Rectal smooth muscle tissue (tissue), 1 donor: ENCODE data around the gene SPECC1L.

Experiments
- H3K27ac ChIP-seq: one replicate; pipeline ENCODE4 v1.7.0; 2013; ENCODE audit warnings: low read depth, low read length, inconsistent platforms
- H3K27me3 ChIP-seq: one replicate; pipeline ENCODE4 v1.7.0; 2013; ENCODE audit warnings: low read length; ENCODE audit not compliant: control insufficient read depth, insufficient read depth
- H3K36me3 ChIP-seq: one replicate; pipeline ENCODE4 v1.7.0; 2013; ENCODE audit warnings: low read length; ENCODE audit not compliant: control insufficient read depth, insufficient read depth
- H3K4me1 ChIP-seq: one replicate; pipeline ENCODE4 v1.7.0; 2013; ENCODE audit warnings: low read length; ENCODE audit not compliant: control insufficient read depth, insufficient read depth
- H3K4me3 ChIP-seq: one replicate; pipeline ENCODE4 v1.7.0; 2013; ENCODE audit warnings: low read length
- H3K9ac ChIP-seq: one replicate; pipeline ENCODE4 v1.7.0; 2013; ENCODE audit warnings: low read length

The SPECC1L gene

DNA sequence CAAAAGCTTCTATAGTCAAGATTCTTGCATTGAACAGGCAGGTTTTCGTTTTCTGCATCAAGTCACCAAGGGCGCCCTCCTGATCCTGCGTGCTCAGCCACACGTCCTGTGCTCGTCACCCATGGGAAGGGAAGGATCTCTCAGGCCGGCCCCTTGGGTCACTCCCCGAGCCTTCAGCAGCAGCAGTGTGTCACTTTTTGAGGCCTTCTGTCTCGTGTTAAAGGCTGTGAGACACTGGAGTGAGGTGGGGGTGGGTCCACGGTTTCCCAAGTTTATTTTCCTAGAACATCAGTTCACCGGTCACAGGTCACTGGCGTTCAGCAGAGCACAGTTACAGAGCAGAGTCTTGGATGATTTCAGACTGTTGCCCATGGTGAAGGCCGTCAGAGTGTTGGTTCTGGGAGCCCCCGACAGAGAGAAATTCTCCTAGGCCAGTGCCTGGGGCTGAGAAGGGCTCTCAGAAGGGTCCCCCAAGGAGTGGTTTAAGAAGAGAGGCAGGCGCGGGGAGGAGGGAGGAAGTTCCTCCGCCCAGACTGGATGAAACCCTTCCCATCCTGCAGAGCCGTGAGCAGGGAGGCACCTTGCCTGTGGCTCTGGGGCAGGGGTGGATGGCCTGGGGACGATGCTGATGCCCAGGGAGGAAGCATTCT, 143.2 kb downstream of the SPECC1L start:
- no peak overlapping the region for H3K4me3 ChIP-seq
- H3K27ac ChIP-seq, result no peak overlapping the region
- H3K4me1 ChIP-seq, result no peaks in the 10 kb centered on the region
- H3K27me3 ChIP-seq, result no peaks in the 10 kb centered on the region
- peaks cover 12% of the 10 kb centered on the region for H3K36me3 ChIP-seq
- no peak overlapping the region for H3K9ac ChIP-seq

DNA sequence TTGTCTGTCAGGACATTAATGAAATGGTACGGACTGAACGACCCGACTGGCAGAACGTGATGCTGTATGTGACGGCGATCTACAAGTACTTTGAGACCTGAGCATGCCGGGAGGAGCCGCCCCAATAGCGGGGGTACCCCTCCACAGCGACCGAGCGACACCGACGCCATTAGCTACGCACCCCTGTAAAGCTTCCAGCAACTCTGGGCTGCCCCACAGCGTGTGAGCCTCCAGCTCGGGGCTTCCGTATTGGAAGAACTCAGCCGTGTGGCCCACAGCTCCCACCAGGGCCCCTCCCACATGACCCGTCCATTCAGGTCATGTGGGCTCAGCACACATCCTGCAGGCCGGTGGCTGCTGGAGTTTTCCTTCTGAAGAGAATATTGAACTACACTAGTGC, 143.9 kb downstream of the SPECC1L start:
- peaks cover 12% of the 10 kb centered on the region for H3K36me3 ChIP-seq
- no peak overlapping the region for H3K27ac ChIP-seq

GRCh38 chr22:24414984-24415945, 144.6 kb downstream of the SPECC1L start:
- Histone ChIP-seq H3K4me3 (no peak overlapping the region), H3K36me3 (peaks cover 12% of the 10 kb centered on the region), H3K4me1 (no peaks in the 10 kb centered on the region), H3K27me3 (no peaks in the 10 kb centered on the region), H3K9ac (no peak overlapping the region), H3K27ac (no peak overlapping the region)

More for the DNA sequence above, 143.9 kb downstream of the SPECC1L start:
- H3K4me1 ChIP-seq, result no peaks in the 10 kb centered on the region
- no peak overlapping the region for H3K9ac ChIP-seq
- H3K27me3 ChIP-seq, result no peaks in the 10 kb centered on the region
- H3K4me3 ChIP-seq, result no peak overlapping the region

DNA sequence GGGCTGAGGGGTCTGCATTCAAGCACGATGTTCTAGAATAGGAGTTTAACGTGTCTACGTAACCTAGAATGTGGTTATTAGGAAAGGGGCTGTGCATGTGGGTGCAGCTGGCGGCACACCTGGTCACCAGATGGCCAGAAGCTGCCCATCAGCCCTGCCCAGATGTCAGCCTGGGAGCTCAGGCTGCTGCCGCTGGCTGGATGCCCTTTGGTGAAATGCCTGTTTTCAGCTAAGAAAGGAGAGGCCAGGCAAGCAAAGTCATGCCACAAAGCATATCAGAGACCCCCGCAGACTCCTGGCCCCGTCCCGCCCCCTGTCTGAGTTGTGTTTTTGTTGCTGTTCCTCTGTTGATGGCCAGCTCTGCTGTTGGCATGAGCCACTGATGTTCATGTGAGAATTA, 145.5 kb downstream of the SPECC1L start:
- Histone ChIP-seq H3K27ac (no peak overlapping the region), H3K27me3 (peaks cover 3% of the 10 kb centered on the region), H3K9ac (no peak overlapping the region), H3K4me3 (no peak overlapping the region), H3K36me3 (peaks cover 12% of the 10 kb centered on the region), H3K4me1 (no peaks in the 10 kb centered on the region)

- H3K36me3 ChIP-seq, result peaks cover 12% of the 10 kb centered on the region
- H3K27me3 ChIP-seq, result peaks cover 3% of the 10 kb centered on the region
- H3K4me1 ChIP-seq, result no peaks in the 10 kb centered on the region
- H3K4me3 ChIP-seq, result no peak overlapping the region
- H3K27ac ChIP-seq, result no peak overlapping the region
- H3K9ac ChIP-seq, result no peak overlapping the region
Observed at GRCh38 chr22:24416611-24417010, 146.0 kb downstream of the SPECC1L start.

GRCh38 chr22:24417200-24417599, 146.6 kb downstream of the SPECC1L start:
- Histone ChIP-seq H3K9ac (no peak overlapping the region), H3K4me1 (no peaks in the 10 kb centered on the region), H3K4me3 (no peak overlapping the region), H3K36me3 (peaks cover 11% of the 10 kb centered on the region), H3K27me3 (peaks cover 3% of the 10 kb centered on the region), H3K27ac (no peak overlapping the region)

DNA sequence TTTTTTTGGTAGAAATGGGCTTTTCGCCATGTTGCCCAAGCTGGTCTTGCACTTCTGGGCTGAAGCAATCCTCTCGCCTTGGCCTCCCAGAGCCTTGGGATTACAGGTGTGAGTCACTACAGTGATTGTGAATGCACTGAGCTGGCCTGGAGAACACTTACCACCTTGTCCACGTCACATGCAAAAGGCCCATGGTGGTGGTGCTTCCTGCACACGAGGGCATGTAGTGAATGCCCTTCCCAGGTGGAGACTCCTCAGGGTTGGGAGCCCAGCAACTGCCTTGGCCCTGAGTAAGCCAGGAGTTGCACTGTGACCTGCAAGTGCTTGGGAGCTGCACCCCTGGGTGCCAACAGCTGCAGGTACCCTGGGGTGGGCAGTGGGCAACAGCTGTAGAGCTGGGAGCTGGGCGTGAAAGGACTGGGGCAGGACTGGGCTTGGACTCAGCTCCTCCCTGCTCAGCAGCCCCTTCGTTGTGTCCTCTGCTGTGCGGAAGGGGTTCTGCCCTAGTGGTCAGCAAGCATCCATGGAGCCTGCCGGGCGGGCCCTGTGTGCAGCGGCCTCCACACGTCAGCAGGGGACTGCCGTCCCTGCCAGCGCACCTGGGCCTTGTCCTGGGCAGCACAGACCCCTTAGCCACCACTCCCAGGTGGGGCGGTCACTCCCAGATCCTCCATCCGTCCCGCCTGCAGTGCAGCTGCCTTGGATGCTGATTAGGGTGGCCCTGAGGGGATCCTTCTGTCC, 147.4 kb downstream of the SPECC1L start:
- peaks cover 9% of the 10 kb centered on the region for H3K36me3 ChIP-seq
- H3K27ac ChIP-seq, result no peak overlapping the region
- no peak overlapping the region for H3K4me3 ChIP-seq
- H3K27me3 ChIP-seq, result peaks cover 3% of the 10 kb centered on the region
- no peaks in the 10 kb centered on the region for H3K4me1 ChIP-seq
- H3K9ac ChIP-seq, result no peak overlapping the region

- H3K4me3 ChIP-seq, result no peak overlapping the region
- H3K27me3 ChIP-seq, result peaks cover 3% of the 10 kb centered on the region
- no peak overlapping the region for H3K9ac ChIP-seq
- no peaks in the 10 kb centered on the region for H3K4me1 ChIP-seq
- peaks cover 9% of the 10 kb centered on the region for H3K36me3 ChIP-seq
- H3K27ac ChIP-seq, result no peak overlapping the region
Observed at GRCh38 chr22:24418786-24419474, 148.3 kb downstream of the SPECC1L start.

- no peaks in the 10 kb centered on the region for H3K4me1 ChIP-seq
- no peak overlapping the region for H3K27ac ChIP-seq
- peaks cover 9% of the 10 kb centered on the region for H3K36me3 ChIP-seq
Observed at GRCh38 chr22:24419475-24419850, 148.8 kb downstream of the SPECC1L start.

DNA sequence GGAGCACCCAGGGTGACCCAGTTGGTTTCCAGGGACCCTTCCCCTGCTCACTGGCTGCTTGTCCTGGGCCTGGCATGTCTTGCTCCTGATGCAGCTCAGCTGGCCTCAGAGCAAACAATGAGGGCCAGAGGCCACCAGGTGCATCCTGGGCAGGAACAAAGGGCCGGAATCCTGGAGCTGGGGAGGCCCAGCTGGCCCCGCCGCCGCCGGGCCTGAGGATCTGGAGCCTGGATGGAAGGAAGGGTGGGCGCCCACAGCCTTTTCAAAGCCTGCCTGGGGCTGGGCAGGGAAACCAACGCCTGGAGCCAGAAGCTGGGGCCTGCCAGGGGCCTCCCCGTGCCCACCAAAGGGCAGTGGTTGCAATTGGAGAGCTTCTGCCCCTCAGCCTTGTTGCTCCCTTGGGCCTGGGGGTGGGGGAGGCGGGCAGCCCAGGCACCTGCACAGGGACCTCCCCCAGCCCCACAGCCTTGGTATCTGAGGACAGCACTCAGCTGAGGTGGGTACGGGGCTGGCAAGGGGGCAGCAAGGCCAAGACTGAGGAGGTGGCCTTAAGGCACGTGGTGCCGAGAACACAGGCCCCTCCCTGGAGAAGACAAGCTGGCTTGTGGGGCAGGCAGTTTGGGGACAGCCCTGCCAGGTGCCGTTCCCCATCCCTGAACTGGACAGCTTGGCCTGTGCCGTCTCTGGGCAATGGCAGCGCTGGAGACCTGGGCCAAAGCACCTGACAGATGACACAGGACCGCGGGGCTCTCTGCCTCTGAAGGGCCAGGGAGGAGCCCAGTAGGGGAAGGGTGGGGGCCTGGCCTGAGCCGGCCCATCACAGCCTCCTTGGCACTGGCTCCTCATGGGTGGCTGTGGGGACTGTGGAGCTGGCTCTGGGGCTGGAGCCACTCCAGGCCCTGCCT, 149.7 kb downstream of the SPECC1L start:
- Histone ChIP-seq H3K27me3 (peaks cover 5% of the 10 kb centered on the region), H3K4me3 (no peak overlapping the region), H3K9ac (no peak overlapping the region), H3K27ac (no peak overlapping the region), H3K36me3 (peaks cover 4% of the 10 kb centered on the region), H3K4me1 (no peaks in the 10 kb centered on the region)

More at GRCh38 chr22:24419475-24419850, 148.8 kb downstream of the SPECC1L start:
- H3K4me3 ChIP-seq, result no peak overlapping the region
- no peak overlapping the region for H3K9ac ChIP-seq
- peaks cover 3% of the 10 kb centered on the region for H3K27me3 ChIP-seq

DNA sequence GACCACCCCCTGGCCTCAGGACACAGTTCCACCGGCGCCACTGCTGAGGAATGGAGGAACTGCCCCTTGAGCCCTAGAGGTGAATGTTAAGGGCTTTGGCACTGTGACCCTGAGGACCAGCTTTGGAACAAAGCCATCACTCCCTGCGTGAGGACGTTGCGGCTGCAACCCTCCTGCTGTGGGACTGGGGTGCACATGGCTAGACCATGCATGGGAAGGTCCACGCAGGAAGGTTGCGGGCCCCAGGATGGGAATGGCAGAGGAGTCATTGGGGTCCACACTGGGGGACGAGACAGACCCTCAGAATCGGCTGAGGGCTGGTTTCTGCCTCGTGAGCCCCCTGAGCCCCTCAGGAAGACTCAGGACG, 150.3 kb downstream of the SPECC1L start:
- no peak overlapping the region for H3K27ac ChIP-seq
- H3K4me1 ChIP-seq, result no peaks in the 10 kb centered on the region
- H3K9ac ChIP-seq, result no peak overlapping the region
- peaks cover 4% of the 10 kb centered on the region for H3K36me3 ChIP-seq
- H3K27me3 ChIP-seq, result peaks cover 5% of the 10 kb centered on the region
- H3K4me3 ChIP-seq, result no peak overlapping the region
